HepG2 (cell line): Measurements from ENCODE around the gene TIMM23. TPM values are rescaled to one million over a fixed set of nuclear protein-coding genes. Genes with fewer than 3 reads are reported as not detected.
A peak's percentile ranks its signal among the peaks of the same experiment; 100 is the strongest.

ENCODE experiments used
- CBFB ChIP-seq: sonication (generic); formaldehyde crosslinking; IDR thresholded peaks from 2 replicates; pipeline ENCODE4 v1.4.0; 2020; ENCODE audit warnings: missing genetic modification reagents
- CBX2 ChIP-seq, 2 experiments: fragments of 200-600 bp in 1 of 2; sonication (generic); formaldehyde crosslinking in 1 of 2; IDR thresholded peaks; 2 replicates each; pipeline versions ENCODE4 v1.7.0 to v1.8.1; 2018 to 2022; ENCODE audit warnings: low read depth in 2 of 2, low read length in 1 of 2, mild to moderate bottlenecking in 1 of 2, missing genetic modification reagents in 1 of 2
- CHCHD3 ChIP-seq: sonication (generic); formaldehyde crosslinking; IDR thresholded peaks from 2 replicates; pipeline ENCODE4 v1.8.0; 2022; ENCODE audit warnings: mild to moderate bottlenecking, missing genetic modification reagents, moderate library complexity
- MAZ ChIP-seq, 2 experiments: sonication (generic) in 1 of 2; formaldehyde crosslinking in 1 of 2; IDR thresholded peaks; 2 replicates each; pipeline versions ENCODE4 v1.5.0 to v1.6.1; 2012 to 2020; ENCODE audit warnings: low read depth in 2 of 2, mild to moderate bottlenecking in 2 of 2, borderline replicate concordance in 1 of 2, improper control_type of control experiment in 1 of 2, low read length in 1 of 2, missing genetic modification reagents in 1 of 2, moderate library complexity in 1 of 2
- NRL ChIP-seq: sonication (generic); formaldehyde crosslinking; IDR thresholded peaks from 2 replicates; pipeline ENCODE4 v1.5.0; 2020; ENCODE audit warnings: missing genetic modification reagents, mild to moderate bottlenecking, moderate library complexity, borderline replicate concordance
- RFX1 ChIP-seq: fragments of 450-650 bp; IDR thresholded peaks from 2 replicates; pipeline ENCODE4 v1.6.1; 2017
- RFXANK ChIP-seq: IDR thresholded peaks from 2 replicates; pipeline ENCODE4 v1.6.1; 2016
- ZBTB38 ChIP-seq: sonication (generic); formaldehyde crosslinking; IDR thresholded peaks from 2 replicates; pipeline ENCODE4 v1.5.1; 2020; ENCODE audit warnings: mild to moderate bottlenecking, missing genetic modification reagents
- ZNF224 ChIP-seq: sonication (generic); formaldehyde crosslinking; IDR thresholded peaks from 2 replicates; pipeline ENCODE4 v1.5.0; 2020; ENCODE audit warnings: mild to moderate bottlenecking, missing genetic modification reagents
- ZNF468 ChIP-seq: sonication (generic); formaldehyde crosslinking; IDR thresholded peaks from 2 replicates; pipeline ENCODE4 v1.8.0; 2022; ENCODE audit warnings: mild to moderate bottlenecking, moderate library complexity, missing genetic modification reagents
- ZNF552 ChIP-seq: sonication (generic); formaldehyde crosslinking; IDR thresholded peaks from 2 replicates; pipeline ENCODE4 v1.9.0; 2022; ENCODE audit warnings: missing genetic modification reagents, mild to moderate bottlenecking, borderline replicate concordance
- ZNF577 ChIP-seq: sonication (generic); formaldehyde crosslinking; IDR thresholded peaks from 2 replicates; pipeline ENCODE4 v1.4.0; 2020; ENCODE audit warnings: mild to moderate bottlenecking, low read depth, missing genetic modification reagents, borderline replicate concordance
- ZNF619 ChIP-seq: sonication (generic); formaldehyde crosslinking; IDR thresholded peaks from 2 replicates; pipeline ENCODE4 v1.4.0; 2020; ENCODE audit warnings: mild to moderate bottlenecking, missing genetic modification reagents
- ZSCAN29 ChIP-seq: sonication (generic); formaldehyde crosslinking; conservative IDR thresholded peaks from 2 replicates; pipeline ENCODE4 v1.4.0; 2020; ENCODE audit warnings: mild to moderate bottlenecking, missing genetic modification reagents
- polyA plus RNA-seq, 8 experiments: library from polyadenylated mRNA; depleted of rRNA in 3 of 8; stranded (reverse) in 7 of 8; unstranded in 1 of 8; fragments of >200 nt; fragmentation: Illumina TruSeq in 4 of 8; extraction: Trizol in 4 of 8; gene quantifications; 2 replicates each; pipeline versions ENCODE4 v1.2.1 to v1.2.3, GENCODE V29; 2011 to 2016; ENCODE audit warnings: low read depth in 4 of 8, missing spikeins in 1 of 8, mixed read lengths in 1 of 8; ENCODE audit not compliant: insufficient read depth in 1 of 8
- total RNA-seq, 5 experiments: library from RNA; depleted of rRNA; stranded (reverse); fragments of >200 nt; fragmentation: Illumina TruSeq; extraction: Trizol; gene quantifications; 2 replicates each; pipeline ENCODE4 v1.2.3, GENCODE V29; 2016; ENCODE audit warnings: low read depth in 1 of 5
- TF ChIP-seq, protein P1 (sequence below): sonication (generic); formaldehyde crosslinking; IDR thresholded peaks from 2 replicates; pipeline ENCODE4 v1.4.0; 2020; ENCODE audit warnings: mild to moderate bottlenecking, missing genetic modification reagents
- TF ChIP-seq, protein P2 (sequence below): sonication (generic); formaldehyde crosslinking; IDR thresholded peaks from one replicate; pipeline ENCODE4 v1.5.1; 2020; ENCODE audit warnings: mild to moderate bottlenecking, missing genetic modification reagents; ENCODE audit errors: not compliant biosample characterization
- TF ChIP-seq, protein P3 (sequence below): sonication (generic); formaldehyde crosslinking; IDR thresholded peaks from 2 replicates; pipeline ENCODE4 v1.4.0; 2020; ENCODE audit warnings: missing genetic modification reagents

TIMM23 gene
- total and polyA plus RNA-seq, 2 of the 13 experiments (the other 11 are each of a cell fraction or from before 2014, with no cell fraction given), result 80.2 to 98.6 TPM

DNA sequence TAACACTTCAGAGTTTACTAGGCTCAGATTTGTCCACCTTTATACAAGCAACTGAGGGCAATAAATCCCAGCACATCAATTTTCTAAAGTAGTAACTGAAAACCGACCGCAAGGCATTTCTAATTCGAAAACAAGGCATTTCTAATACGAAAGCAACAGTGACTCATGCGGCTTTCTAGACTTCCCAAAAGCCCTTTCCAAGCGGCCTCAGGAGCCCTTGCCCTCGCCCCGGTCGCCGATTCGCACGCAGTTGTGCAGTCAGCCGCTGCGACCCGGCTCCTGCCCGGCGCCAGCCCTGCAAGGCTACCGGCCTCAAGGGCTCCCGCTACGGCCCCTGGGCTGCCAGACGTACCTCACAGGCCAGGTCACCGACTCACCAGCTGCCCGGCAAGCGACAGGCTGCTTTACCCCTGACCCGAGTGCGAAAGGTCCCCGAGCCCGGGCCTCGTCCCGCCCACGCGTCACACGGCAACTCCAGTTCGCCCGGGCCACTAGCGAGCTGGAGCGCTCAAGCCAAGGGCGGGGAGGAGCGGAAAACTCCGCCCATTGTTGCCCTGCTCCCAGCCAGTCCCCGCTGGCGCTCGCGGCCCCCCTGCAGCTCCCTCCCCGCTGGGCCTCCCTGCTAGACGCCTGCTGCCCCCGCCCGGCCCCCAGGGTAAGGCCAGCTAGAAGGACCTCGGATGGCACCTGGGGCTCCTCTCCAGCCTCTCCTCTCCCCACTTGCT is 50.9 kb downstream of the TIMM23 start (continued):
- TF ChIP-seq RFXANK (CRISPR knock-in tag), result no peak
- TF ChIP-seq ZBTB38, result peak; percentile 88
- no peak for TF ChIP-seq ZNF552 (CRISPR knock-in tag)
- TF ChIP-seq CBX2 (IDR thresholded peaks at IDR 0.05; ENCODE audit: low read depth, low read length), result no peak
- no peak for TF ChIP-seq CBX2 (CRISPR knock-in tag; IDR thresholded peaks at IDR 0.05; ENCODE audit: low read depth)
- TF ChIP-seq RFX1, result no peak
- TF ChIP-seq ZNF468 (CRISPR knock-in tag), result no peak
- peak; percentile 55; the same call in 1 of the 2 replicates for TF ChIP-seq CHCHD3
- TF ChIP-seq ZNF224, result 0 out of 2 replicates have a peak, but pooled peaks have one; percentile 59
- peak; percentile 100 for TF ChIP-seq MAZ (IDR thresholded peaks at IDR 0.05; ENCODE audit: borderline replicate concordance, low read depth, low read length)
- peak; percentile 97 for TF ChIP-seq MAZ (CRISPR knock-in tag; IDR thresholded peaks at IDR 0.05; ENCODE audit: low read depth)
- TF ChIP-seq, protein P1, sequence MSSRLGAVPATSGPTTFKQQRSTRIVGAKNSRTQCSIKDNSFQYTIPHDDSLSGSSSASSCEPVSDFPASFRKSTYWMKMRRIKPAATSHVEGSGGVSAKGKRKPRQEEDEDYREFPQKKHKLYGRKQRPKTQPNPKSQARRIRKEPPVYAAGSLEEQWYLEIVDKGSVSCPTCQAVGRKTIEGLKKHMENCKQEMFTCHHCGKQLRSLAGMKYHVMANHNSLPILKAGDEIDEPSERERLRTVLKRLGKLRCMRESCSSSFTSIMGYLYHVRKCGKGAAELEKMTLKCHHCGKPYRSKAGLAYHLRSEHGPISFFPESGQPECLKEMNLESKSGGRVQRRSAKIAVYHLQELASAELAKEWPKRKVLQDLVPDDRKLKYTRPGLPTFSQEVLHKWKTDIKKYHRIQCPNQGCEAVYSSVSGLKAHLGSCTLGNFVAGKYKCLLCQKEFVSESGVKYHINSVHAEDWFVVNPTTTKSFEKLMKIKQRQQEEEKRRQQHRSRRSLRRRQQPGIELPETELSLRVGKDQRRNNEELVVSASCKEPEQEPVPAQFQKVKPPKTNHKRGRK (CRISPR knock-in tag), result peak; percentile 50; the same call in 1 of the 2 replicates
- TF ChIP-seq, protein P2, sequence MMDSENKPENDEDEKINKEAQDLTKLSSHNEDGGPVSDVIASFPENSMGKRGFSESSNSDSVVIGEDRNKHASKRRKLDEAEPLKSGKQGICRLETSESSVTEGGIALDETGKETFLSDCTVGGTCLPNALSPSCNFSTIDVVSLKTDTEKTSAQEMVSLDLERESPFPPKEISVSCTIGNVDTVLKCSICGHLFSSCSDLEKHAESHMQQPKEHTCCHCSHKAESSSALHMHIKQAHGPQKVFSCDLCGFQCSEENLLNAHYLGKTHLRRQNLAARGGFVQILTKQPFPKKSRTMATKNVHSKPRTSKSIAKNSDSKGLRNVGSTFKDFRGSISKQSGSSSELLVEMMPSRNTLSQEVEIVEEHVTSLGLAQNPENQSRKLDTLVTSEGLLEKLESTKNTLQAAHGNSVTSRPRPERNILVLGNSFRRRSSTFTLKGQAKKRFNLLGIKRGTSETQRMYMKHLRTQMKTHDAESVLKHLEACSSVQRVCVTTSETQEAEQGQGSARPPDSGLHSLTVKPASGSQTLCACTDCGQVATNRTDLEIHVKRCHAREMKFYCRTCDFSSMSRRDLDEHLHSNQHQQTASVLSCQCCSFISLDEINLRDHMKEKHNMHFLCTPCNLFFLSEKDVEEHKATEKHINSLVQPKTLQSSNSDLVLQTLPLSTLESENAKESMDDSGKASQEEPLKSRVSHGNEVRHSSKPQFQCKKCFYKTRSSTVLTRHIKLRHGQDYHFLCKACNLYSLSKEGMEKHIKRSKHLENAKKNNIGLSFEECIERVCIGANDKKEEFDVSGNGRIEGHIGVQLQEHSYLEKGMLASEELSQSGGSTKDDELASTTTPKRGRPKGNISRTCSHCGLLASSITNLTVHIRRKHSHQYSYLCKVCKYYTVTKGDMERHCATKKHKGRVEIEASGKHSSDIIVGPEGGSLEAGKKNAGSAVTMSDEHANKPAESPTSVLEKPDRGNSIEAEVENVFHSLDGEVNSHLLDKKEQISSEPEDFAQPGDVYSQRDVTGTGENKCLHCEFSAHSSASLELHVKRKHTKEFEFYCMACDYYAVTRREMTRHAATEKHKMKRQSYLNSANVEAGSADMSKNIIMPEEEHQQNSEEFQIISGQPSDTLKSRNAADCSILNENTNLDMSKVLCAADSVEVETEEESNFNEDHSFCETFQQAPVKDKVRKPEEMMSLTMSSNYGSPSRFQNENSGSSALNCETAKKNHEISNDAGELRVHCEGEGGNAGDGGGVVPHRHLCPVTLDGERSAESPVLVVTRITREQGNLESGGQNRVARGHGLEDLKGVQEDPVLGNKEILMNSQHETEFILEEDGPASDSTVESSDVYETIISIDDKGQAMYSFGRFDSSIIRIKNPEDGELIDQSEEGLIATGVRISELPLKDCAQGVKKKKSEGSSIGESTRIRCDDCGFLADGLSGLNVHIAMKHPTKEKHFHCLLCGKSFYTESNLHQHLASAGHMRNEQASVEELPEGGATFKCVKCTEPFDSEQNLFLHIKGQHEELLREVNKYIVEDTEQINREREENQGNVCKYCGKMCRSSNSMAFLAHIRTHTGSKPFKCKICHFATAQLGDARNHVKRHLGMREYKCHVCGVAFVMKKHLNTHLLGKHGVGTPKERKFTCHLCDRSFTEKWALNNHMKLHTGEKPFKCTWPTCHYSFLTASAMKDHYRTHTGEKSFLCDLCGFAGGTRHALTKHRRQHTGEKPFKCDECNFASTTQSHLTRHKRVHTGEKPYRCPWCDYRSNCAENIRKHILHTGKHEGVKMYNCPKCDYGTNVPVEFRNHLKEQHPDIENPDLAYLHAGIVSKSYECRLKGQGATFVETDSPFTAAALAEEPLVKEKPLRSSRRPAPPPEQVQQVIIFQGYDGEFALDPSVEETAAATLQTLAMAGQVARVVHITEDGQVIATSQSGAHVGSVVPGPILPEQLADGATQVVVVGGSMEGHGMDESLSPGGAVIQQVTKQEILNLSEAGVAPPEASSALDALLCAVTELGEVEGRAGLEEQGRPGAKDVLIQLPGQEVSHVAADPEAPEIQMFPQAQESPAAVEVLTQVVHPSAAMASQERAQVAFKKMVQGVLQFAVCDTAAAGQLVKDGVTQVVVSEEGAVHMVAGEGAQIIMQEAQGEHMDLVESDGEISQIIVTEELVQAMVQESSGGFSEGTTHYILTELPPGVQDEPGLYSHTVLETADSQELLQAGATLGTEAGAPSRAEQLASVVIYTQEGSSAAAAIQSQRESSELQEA (CRISPR knock-in tag), result peak; percentile 93
- peak; percentile 97 for TF ChIP-seq NRL (CRISPR knock-in tag)
- no peak for TF ChIP-seq ZNF577 (CRISPR knock-in tag)
- peak; percentile 85 for TF ChIP-seq ZNF619
- TF ChIP-seq, protein P3, sequence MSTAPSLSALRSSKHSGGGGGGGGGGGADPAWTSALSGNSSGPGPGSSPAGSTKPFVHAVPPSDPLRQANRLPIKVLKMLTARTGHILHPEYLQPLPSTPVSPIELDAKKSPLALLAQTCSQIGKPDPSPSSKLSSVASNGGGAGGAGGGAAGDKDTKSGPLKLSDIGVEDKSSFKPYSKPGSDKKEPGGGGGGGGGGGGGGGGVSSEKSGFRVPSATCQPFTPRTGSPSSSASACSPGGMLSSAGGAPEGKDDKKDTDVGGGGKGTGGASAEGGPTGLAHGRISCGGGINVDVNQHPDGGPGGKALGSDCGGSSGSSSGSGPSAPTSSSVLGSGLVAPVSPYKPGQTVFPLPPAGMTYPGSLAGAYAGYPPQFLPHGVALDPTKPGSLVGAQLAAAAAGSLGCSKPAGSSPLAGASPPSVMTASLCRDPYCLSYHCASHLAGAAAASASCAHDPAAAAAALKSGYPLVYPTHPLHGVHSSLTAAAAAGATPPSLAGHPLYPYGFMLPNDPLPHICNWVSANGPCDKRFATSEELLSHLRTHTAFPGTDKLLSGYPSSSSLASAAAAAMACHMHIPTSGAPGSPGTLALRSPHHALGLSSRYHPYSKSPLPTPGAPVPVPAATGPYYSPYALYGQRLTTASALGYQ (CRISPR knock-in tag), result no peak; the same call in 1 of the 2 replicates
- 0 out of 2 replicates have a peak, but pooled peaks have one; percentile 22 for TF ChIP-seq CBFB (CRISPR knock-in tag)
- TF ChIP-seq ZSCAN29, result peak; percentile 74; the same call in 1 of the 2 replicates
